Measurements from ENCODE around the gene DCAF15. TPM values are rescaled to one million over a fixed set of nuclear protein-coding genes. Genes with fewer than 3 reads are reported as not detected.
A peak's percentile ranks its signal among the peaks of the same experiment; 100 is the strongest.

The DCAF15 gene
- polyA plus RNA-seq, 1 of the 3 experiments (the other 2 are of a cell fraction): 55.6 TPM

DNA sequence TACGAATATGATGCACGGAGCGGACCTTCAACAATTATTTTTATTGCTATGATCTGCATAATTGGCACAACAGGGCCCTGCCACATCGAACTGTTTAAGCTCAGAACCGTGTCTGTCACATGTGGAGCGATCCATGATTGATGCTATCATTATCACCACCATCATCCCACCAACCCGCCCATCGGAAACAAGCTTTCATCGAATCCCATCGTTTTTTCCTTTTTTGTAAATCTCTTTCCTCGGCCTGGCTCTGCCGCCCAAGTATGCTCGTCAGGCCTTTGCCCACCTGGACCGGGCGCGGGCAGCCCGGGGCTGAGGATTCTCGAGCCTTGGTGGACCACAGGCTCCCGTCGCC is 533 bp upstream of the DCAF15 start (continued):
- TF ChIP-seq, protein P1, sequence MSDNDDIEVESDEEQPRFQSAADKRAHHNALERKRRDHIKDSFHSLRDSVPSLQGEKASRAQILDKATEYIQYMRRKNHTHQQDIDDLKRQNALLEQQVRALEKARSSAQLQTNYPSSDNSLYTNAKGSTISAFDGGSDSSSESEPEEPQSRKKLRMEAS (IDR thresholded peaks at IDR 0.05; ENCODE audit: low read depth): 0 out of 2 replicates have a peak, but pooled peaks have one; percentile 16
- TF ChIP-seq, protein P2, sequence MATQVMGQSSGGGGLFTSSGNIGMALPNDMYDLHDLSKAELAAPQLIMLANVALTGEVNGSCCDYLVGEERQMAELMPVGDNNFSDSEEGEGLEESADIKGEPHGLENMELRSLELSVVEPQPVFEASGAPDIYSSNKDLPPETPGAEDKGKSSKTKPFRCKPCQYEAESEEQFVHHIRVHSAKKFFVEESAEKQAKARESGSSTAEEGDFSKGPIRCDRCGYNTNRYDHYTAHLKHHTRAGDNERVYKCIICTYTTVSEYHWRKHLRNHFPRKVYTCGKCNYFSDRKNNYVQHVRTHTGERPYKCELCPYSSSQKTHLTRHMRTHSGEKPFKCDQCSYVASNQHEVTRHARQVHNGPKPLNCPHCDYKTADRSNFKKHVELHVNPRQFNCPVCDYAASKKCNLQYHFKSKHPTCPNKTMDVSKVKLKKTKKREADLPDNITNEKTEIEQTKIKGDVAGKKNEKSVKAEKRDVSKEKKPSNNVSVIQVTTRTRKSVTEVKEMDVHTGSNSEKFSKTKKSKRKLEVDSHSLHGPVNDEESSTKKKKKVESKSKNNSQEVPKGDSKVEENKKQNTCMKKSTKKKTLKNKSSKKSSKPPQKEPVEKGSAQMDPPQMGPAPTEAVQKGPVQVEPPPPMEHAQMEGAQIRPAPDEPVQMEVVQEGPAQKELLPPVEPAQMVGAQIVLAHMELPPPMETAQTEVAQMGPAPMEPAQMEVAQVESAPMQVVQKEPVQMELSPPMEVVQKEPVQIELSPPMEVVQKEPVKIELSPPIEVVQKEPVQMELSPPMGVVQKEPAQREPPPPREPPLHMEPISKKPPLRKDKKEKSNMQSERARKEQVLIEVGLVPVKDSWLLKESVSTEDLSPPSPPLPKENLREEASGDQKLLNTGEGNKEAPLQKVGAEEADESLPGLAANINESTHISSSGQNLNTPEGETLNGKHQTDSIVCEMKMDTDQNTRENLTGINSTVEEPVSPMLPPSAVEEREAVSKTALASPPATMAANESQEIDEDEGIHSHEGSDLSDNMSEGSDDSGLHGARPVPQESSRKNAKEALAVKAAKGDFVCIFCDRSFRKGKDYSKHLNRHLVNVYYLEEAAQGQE (IDR thresholded peaks at IDR 0.05; ENCODE audit: low read depth, low read length): no peak
- no peak for TF ChIP-seq MEF2A (IDR thresholded peaks at IDR 0.05; ENCODE audit: borderline replicate concordance, low read depth)
- peak; percentile 17; the same call in 1 of the 2 replicates for TF ChIP-seq POLR2AphosphoS5 (IDR thresholded peaks at IDR 0.05; ENCODE audit: low read depth, low read length)

DNA sequence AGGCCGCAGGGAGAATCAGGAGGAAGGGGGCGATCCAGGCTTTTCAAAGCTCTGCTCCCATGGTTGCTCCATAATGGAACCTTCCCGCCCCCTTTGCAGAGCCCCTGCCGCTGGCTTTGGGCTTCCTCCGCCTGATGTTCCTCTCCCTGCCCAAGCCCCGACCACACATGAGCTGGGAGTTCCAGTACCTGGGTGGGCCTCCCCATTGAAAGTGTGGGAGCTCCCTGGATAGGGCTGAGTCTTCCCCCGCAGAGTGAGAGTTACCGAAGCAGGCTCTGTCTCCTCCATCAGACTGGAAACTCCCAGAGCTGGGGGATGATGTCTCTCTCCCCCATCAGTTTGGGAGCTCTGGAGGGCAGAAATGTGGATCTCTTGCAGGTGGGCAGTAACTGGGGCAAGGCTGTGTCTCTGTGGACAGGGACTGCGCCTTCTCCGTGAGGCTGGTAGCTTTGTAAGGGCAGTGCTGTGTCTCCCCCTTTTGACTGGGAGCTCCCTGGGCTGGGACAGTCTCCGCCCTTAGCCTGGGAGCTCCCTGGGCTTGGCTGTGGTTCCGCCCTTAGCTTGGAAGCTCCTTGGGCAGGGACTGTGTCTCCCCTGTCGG is 722 bp downstream of the DCAF15 start:
- Histone ChIP-seq H3K9me3 (no peaks in the 10 kb centered on the region), H3K27ac (ENCODE audit: low read depth in 2 of 2, low read length in 1 of 2) (peak overlapping the region; percentile 39 to 54; a peak in 3 of 4 replicates), H4K20me1 (ENCODE audit: insufficient read depth) (peaks cover 8% of the 10 kb centered on the region; the same call in 1 of the 2 replicates), H3K9ac (peak overlapping the region; percentile 77), H3K9me2 (no peaks in the 10 kb centered on the region), H3K27me3 (ENCODE audit: insufficient read depth) (no peaks in the 10 kb centered on the region), H2AFZ (ENCODE audit: low read depth) (no peak overlapping the region), H3K4me2 (peak overlapping the region; percentile 99), H3K4me3 (ENCODE audit: low read depth in 2 of 2, low read length in 1 of 2) (peak overlapping the region; percentile 61 to 93), H3K36me3 (replicated peaks in 1 of 2; ENCODE audit: control insufficient read depth in 1 of 2, insufficient read depth in 2 of 2, low read length in 1 of 2) (peaks cover 9 to 23% of the 10 kb centered on the region in 2 experiments), H3F3A (replicated peaks; ENCODE audit: insufficient read depth) (no peaks in the 10 kb centered on the region), H3K4me1 (ENCODE audit: control insufficient read depth in 1 of 2, insufficient read depth in 2 of 2, low read depth in 1 of 2, low read length in 1 of 2) (peaks cover 0 to 12% of the 10 kb centered on the region in 2 experiments; a peak in 1 of 4 replicates), H3K79me2 (ENCODE audit: insufficient read depth) (peaks cover 35% of the 10 kb centered on the region)
- ChIA-PET POLR2A (interaction anchor here (0.6 to 3.5 kb wide), 6 partner anchors 9 to 127 kb away, joined by 3 to 24 read pairs (median 5); partner anchors contain the start of gene PODNL1), CTCF (interaction anchor here (0.5 to 5.1 kb wide), 16 partner anchors 14 to 1195 kb away, joined by 3 to 19 read pairs (median 4); partner anchors contain the start of genes IL27RA, MISP3 and PODNL1)
- no peak for DNase-seq
- no CpG with 5 or more reads among the region's 13 CpGs for WGBS (ENCODE audit: low lambda C conversion rate)
- TF ChIP-seq, protein P3, sequence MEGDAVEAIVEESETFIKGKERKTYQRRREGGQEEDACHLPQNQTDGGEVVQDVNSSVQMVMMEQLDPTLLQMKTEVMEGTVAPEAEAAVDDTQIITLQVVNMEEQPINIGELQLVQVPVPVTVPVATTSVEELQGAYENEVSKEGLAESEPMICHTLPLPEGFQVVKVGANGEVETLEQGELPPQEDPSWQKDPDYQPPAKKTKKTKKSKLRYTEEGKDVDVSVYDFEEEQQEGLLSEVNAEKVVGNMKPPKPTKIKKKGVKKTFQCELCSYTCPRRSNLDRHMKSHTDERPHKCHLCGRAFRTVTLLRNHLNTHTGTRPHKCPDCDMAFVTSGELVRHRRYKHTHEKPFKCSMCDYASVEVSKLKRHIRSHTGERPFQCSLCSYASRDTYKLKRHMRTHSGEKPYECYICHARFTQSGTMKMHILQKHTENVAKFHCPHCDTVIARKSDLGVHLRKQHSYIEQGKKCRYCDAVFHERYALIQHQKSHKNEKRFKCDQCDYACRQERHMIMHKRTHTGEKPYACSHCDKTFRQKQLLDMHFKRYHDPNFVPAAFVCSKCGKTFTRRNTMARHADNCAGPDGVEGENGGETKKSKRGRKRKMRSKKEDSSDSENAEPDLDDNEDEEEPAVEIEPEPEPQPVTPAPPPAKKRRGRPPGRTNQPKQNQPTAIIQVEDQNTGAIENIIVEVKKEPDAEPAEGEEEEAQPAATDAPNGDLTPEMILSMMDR (IDR thresholded peaks at IDR 0.05): peak; percentile 14; the same call in 1 of the 2 replicates
- no peak for TF ChIP-seq CHD2 (IDR thresholded peaks at IDR 0.05; ENCODE audit: low read length, partially characterized antibody)
- no peak for TF ChIP-seq SIN3A (IDR thresholded peaks at IDR 0.05; ENCODE audit: borderline replicate concordance, low read depth, low read length)
- TF ChIP-seq, protein P4, sequence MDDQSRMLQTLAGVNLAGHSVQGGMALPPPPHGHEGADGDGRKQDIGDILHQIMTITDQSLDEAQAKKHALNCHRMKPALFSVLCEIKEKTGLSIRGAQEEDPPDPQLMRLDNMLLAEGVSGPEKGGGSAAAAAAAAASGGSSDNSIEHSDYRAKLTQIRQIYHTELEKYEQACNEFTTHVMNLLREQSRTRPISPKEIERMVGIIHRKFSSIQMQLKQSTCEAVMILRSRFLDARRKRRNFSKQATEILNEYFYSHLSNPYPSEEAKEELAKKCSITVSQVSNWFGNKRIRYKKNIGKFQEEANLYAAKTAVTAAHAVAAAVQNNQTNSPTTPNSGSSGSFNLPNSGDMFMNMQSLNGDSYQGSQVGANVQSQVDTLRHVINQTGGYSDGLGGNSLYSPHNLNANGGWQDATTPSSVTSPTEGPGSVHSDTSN (IDR thresholded peaks at IDR 0.05): no peak
- TF ChIP-seq SMC3 (IDR thresholded peaks at IDR 0.05; ENCODE audit: low read depth, low read length): peak; percentile 4; the same call in 1 of the 2 replicates
- TF ChIP-seq MEF2A (IDR thresholded peaks at IDR 0.05; ENCODE audit: borderline replicate concordance, low read depth): no peak
- TF ChIP-seq RAD21 (IDR thresholded peaks at IDR 0.05; ENCODE audit: low read length): peak; percentile 46
- no peak for TF ChIP-seq TAF1 (IDR thresholded peaks at IDR 0.05; ENCODE audit: borderline replicate concordance, low read depth, low read length)
- TF ChIP-seq TEAD4 (IDR thresholded peaks at IDR 0.05; ENCODE audit: borderline replicate concordance, insufficient read depth): no peak

Data from SK-N-SH (cell line).